Progenitor cell of endocrine pancreas (in vitro differentiated cells): Measurements from ENCODE around the gene CIAO3. TPM values are rescaled to one million over a fixed set of nuclear protein-coding genes. Genes with fewer than 3 reads are reported as not detected.

Experiments used
- DNase-seq: peaks from one replicate; pipeline ENCODE4 v3.0.0; 2021; ENCODE audit warnings: low spot score; ENCODE audit not compliant: unreplicated experiment
- H3K27ac Mint-ChIP-seq: 2 replicates; pipeline ENCODE4 v1.8.0; 2021; ENCODE audit warnings: mild to moderate bottlenecking, moderate library complexity, mixed read lengths
- H3K27me3 Mint-ChIP-seq: 2 replicates; pipeline ENCODE4 v1.8.0; 2021; ENCODE audit warnings: mixed read lengths
- H3K36me3 Mint-ChIP-seq: 2 replicates; pipeline ENCODE4 v1.8.0; 2022; ENCODE audit warnings: mixed read lengths; ENCODE audit not compliant: insufficient read depth
- H3K4me1 Mint-ChIP-seq: 2 replicates; pipeline ENCODE4 v1.8.0; 2021; ENCODE audit warnings: low read depth, mixed read lengths
- H3K4me3 Mint-ChIP-seq: 2 replicates; pipeline ENCODE4 v1.8.0; 2021; ENCODE audit warnings: low read depth, mild to moderate bottlenecking, moderate library complexity, mixed read lengths
- H3K9me3 Mint-ChIP-seq: 2 replicates; pipeline ENCODE4 v1.8.0; 2021; ENCODE audit warnings: low read depth, mixed read lengths
- total RNA-seq: library from RNA; stranded (reverse); gene quantifications from 2 replicates; pipeline ENCODE4 v1.2.1, GENCODE V29; 2021
- TF ChIP-seq, protein P1 (sequence below): fragments of 200-600 bp; sonication (generic); IDR thresholded peaks from one replicate; pipeline ENCODE4 v1.5.0; 2021; ENCODE audit warnings: antibody characterized with exemption, mild to moderate bottlenecking; ENCODE audit not compliant: unreplicated experiment

Gene CIAO3
- total RNA-seq, 1 donor from 2014 or later: 44.0 TPM

DNA sequence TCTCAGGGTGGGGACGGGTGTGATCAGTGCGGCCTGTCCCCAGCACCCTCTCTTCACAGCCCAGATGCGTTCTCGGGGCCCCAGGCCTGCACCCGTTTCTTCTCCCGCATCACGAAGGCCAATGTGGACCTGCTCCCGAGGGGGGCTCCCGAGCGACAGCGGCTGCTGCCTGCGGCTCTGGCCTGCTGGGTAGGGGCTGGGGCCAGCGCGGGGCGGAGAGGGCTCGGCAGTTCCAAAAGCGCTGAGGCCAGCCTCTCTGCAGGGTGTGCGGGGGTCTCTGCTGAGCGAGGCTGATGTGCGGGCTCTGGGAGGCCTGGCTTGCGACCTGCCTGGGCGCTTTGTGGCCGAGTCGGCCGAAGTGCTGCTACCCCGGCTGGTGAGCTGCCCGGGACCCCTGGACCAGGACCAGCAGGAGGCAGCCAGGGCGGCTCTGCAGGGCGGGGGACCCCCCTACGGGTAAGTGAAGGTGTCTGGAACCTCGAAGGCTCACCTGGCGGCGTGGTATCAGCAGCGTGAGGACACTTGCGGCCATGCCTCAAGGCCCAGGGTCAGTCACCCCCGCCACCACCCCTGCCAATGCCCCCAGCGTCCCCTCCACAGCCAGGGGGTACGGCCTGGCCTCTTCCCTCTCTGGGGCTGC lies 24.2 kb upstream of the CIAO3 start:
- no peak overlapping the region for H3K4me3 Mint-ChIP-seq
- DNase-seq: no peak
- H3K36me3 Mint-ChIP-seq: no peaks in the 10 kb centered on the region
- no peaks in the 10 kb centered on the region for H3K4me1 Mint-ChIP-seq
- no peak overlapping the region for H3K27ac Mint-ChIP-seq
- H3K9me3 Mint-ChIP-seq: no peaks in the 10 kb centered on the region
- peaks cover 3% of the 10 kb centered on the region for H3K27me3 Mint-ChIP-seq
- TF ChIP-seq, protein P1, sequence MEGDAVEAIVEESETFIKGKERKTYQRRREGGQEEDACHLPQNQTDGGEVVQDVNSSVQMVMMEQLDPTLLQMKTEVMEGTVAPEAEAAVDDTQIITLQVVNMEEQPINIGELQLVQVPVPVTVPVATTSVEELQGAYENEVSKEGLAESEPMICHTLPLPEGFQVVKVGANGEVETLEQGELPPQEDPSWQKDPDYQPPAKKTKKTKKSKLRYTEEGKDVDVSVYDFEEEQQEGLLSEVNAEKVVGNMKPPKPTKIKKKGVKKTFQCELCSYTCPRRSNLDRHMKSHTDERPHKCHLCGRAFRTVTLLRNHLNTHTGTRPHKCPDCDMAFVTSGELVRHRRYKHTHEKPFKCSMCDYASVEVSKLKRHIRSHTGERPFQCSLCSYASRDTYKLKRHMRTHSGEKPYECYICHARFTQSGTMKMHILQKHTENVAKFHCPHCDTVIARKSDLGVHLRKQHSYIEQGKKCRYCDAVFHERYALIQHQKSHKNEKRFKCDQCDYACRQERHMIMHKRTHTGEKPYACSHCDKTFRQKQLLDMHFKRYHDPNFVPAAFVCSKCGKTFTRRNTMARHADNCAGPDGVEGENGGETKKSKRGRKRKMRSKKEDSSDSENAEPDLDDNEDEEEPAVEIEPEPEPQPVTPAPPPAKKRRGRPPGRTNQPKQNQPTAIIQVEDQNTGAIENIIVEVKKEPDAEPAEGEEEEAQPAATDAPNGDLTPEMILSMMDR: no peak

DNA sequence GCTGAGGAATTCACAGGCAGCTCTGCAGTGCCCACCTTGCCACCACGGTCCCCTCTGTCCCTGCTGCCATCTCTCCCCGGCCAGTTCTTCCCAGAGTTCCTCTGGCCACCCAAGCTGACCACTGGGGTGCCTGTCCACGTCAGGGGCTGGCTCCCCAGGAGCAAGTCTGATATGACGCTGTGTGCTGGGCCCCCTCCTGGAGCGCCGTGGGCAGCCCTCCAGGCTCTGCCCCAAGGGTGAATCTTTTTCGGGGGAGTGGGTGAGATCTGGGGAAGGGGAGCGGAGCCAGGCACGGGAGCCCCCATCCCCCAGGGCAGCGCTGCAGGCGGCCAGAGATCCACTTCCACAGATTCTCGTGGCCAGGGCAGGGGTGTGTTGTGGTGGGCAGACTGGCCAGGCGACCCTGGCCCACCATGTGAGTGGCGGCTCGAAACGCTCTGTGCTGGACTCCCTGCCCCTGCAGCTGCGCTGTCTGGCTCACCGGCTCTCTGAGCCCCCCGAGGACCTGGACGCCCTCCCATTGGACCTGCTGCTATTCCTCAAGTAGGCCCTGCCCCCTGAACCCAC lies 23.5 kb upstream of the CIAO3 start:
- no peaks in the 10 kb centered on the region for H3K9me3 Mint-ChIP-seq
- H3K36me3 Mint-ChIP-seq: no peaks in the 10 kb centered on the region
- H3K27ac Mint-ChIP-seq: no peak overlapping the region
- TF ChIP-seq, protein P1: no peak
- H3K4me3 Mint-ChIP-seq: no peak overlapping the region
- no peak for DNase-seq
- peaks cover 3% of the 10 kb centered on the region for H3K27me3 Mint-ChIP-seq
- H3K4me1 Mint-ChIP-seq: peaks cover 3% of the 10 kb centered on the region

GRCh38 chr16:763369-764183 lies 22.8 kb upstream of the CIAO3 start:
- peaks cover 3% of the 10 kb centered on the region for H3K4me1 Mint-ChIP-seq
- no peak overlapping the region for H3K4me3 Mint-ChIP-seq
- no peaks in the 10 kb centered on the region for H3K9me3 Mint-ChIP-seq
- H3K27me3 Mint-ChIP-seq: peaks cover 3% of the 10 kb centered on the region
- DNase-seq: no peak
- no peak overlapping the region for H3K27ac Mint-ChIP-seq
- TF ChIP-seq, protein P1: no peak
- no peaks in the 10 kb centered on the region for H3K36me3 Mint-ChIP-seq

DNA sequence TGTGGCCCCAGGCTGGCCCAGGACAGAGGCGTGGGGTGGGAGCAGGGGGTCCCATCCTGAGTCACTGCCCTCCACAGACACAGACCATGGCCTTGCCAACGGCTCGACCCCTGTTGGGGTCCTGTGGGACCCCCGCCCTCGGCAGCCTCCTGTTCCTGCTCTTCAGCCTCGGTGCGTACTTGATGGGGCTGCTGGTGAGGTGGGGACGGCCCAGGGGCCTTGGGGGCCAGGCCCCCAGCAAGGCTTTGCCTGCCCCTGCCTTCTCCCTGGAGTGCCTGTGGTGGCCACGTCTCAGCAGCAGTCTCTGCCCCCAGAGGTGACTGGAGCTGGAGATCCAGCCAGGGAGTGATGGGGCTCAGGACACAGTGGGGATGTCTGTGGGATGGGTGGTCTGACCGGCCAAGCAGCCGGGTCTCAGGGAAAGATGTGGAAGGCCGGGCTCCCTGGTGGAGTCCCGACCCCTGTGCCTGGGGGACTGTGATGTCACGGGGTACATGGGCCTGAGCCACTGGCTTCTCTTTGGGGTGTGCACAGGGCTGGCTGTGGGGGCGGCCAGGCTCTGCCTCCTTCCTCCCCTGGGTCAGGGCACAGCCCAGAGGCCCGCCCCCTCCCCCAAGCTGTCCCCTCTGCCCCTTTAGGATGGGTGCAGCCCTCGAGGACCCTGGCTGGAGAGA lies 21.9 kb upstream of the CIAO3 start:
- Mint-ChIP-seq H3K27ac (no peak overlapping the region), H3K9me3 (no peaks in the 10 kb centered on the region), H3K4me3 (no peak overlapping the region)

More for the DNA sequence above, 21.9 kb upstream of the CIAO3 start:
- Mint-ChIP-seq H3K36me3 (no peaks in the 10 kb centered on the region), H3K27me3 (peaks cover 5% of the 10 kb centered on the region), H3K4me1 (peaks cover 3% of the 10 kb centered on the region)
- DNase-seq: no peak
- TF ChIP-seq, protein P1: no peak
